PC-3 (cell line): ENCODE data around the gene PDPK1.
"Not testable (repeated sequence)": the region's sequence is repeated elsewhere in the genome, so short reads cannot be mapped to it uniquely, and the experiment has no call there.

Experiments used
- EZH2 ChIP-seq: fragments of 300-600 bp; sonication (generic); IDR thresholded peaks from one replicate; pipeline ENCODE4 v1.6.1; 2017; ENCODE audit warnings: antibody characterized with exemption, mild to moderate bottlenecking, low read length; ENCODE audit not compliant: unreplicated experiment
- EZH2phosphoT487 ChIP-seq: fragments of 300-600 bp; sonication (generic); IDR thresholded peaks from 2 replicates; pipeline ENCODE4 v1.6.1; 2018; ENCODE audit warnings: mild to moderate bottlenecking, antibody characterized with exemption, low read length, borderline replicate concordance
- TF ChIP-seq, protein P1 (sequence below): fragments of 300-600 bp; sonication (generic); conservative IDR thresholded peaks from 2 replicates; pipeline ENCODE4 v1.5.1; 2017; ENCODE audit warnings: antibody characterized with exemption, low read depth, mild to moderate bottlenecking, low read length

DNA sequence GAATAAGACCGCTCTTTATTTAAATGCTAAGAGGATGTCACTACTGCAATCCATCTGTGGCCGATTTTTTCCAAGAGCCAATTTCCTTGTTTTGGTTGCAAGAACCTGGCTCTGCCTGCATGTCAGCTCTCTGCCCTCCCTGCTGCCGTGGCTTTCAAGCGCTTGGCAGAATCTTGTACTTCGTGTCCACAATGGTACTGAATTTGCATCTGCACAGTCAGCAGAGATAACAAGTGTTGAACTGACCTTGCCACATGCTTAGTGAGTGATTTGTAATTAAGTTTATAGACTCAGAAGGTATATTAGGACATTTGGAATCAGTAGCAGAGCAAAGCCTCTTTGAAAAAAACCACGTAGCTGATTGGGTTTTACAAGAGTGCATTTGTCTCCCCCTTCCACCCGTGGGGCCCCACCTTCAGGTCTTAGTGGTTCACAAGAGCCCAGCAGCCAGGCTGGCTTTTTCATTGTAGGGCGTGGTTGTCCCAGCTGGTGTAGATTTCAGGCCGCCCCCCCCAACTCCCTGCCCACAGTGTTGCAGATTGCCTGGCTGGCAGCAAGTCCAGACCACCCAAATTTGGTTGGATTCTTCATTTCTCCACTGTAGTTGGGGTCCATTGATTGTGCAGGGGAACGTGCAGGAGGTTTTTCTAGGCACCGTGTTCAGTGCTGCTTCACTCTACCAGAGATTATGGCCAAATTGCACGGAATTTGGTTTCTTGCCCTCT, 63.6 kb downstream of the PDPK1 start:
- TF ChIP-seq, protein P1, sequence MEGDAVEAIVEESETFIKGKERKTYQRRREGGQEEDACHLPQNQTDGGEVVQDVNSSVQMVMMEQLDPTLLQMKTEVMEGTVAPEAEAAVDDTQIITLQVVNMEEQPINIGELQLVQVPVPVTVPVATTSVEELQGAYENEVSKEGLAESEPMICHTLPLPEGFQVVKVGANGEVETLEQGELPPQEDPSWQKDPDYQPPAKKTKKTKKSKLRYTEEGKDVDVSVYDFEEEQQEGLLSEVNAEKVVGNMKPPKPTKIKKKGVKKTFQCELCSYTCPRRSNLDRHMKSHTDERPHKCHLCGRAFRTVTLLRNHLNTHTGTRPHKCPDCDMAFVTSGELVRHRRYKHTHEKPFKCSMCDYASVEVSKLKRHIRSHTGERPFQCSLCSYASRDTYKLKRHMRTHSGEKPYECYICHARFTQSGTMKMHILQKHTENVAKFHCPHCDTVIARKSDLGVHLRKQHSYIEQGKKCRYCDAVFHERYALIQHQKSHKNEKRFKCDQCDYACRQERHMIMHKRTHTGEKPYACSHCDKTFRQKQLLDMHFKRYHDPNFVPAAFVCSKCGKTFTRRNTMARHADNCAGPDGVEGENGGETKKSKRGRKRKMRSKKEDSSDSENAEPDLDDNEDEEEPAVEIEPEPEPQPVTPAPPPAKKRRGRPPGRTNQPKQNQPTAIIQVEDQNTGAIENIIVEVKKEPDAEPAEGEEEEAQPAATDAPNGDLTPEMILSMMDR: not testable (repeated sequence)
- not testable (repeated sequence) for TF ChIP-seq EZH2, EZH2phosphoT487
